SK-N-MC (cell line): ENCODE results near the gene METRN.

Source experiments
- DNase-seq: peaks from one replicate; pipeline ENCODE4 v3.0.0-alpha.2; 2011; ENCODE audit warnings: low read depth, low spot score
- H3K27ac ChIP-seq: fragments of 200-600 bp; sonication (generic); 2 replicates; pipeline ENCODE4 v1.5.1; 2016; ENCODE audit warnings: mixed run types
- H3K36me3 ChIP-seq: fragments of 200-600 bp; sonication (generic); 2 replicates; pipeline ENCODE4 v1.6.1; 2017; ENCODE audit warnings: antibody characterized with exemption, low read length, mixed read lengths; ENCODE audit not compliant: insufficient read depth
- H3K4me3 ChIP-seq: fragments of 200-600 bp; sonication (generic); 2 replicates; pipeline ENCODE4 v1.5.1; 2016
- H3K9ac ChIP-seq: fragments of 200-600 bp; sonication (generic); 2 replicates; pipeline ENCODE4 v1.8.0; 2017; ENCODE audit warnings: mixed run types, mixed read lengths; ENCODE audit not compliant: insufficient read length
- H3K9me3 ChIP-seq: fragments of 200-600 bp; sonication (generic); 2 replicates; pipeline ENCODE4 v1.6.1; 2017; ENCODE audit warnings: low read depth, mild to moderate bottlenecking, antibody characterized with exemption, low read length, moderate library complexity, mixed read lengths
- EZH2 ChIP-seq: fragments of 200-600 bp; sonication (generic); IDR thresholded peaks from one replicate; pipeline ENCODE4 v1.6.1; 2017; ENCODE audit warnings: antibody characterized with exemption
- FOXP2 ChIP-seq: optimal IDR thresholded peaks from 2 replicates; pipeline ENCODE3; 2011; ENCODE audit warnings: mild to moderate bottlenecking, moderate library complexity; ENCODE audit not compliant: insufficient read depth; ENCODE audit errors: extremely low read length, control extremely low read depth
- POLR2AphosphoS5 ChIP-seq: IDR thresholded peaks from 2 replicates; pipeline ENCODE4 v1.6.1; 2012; ENCODE audit warnings: mild to moderate bottlenecking, low read depth, low read length, borderline replicate concordance

The METRN gene

DNA sequence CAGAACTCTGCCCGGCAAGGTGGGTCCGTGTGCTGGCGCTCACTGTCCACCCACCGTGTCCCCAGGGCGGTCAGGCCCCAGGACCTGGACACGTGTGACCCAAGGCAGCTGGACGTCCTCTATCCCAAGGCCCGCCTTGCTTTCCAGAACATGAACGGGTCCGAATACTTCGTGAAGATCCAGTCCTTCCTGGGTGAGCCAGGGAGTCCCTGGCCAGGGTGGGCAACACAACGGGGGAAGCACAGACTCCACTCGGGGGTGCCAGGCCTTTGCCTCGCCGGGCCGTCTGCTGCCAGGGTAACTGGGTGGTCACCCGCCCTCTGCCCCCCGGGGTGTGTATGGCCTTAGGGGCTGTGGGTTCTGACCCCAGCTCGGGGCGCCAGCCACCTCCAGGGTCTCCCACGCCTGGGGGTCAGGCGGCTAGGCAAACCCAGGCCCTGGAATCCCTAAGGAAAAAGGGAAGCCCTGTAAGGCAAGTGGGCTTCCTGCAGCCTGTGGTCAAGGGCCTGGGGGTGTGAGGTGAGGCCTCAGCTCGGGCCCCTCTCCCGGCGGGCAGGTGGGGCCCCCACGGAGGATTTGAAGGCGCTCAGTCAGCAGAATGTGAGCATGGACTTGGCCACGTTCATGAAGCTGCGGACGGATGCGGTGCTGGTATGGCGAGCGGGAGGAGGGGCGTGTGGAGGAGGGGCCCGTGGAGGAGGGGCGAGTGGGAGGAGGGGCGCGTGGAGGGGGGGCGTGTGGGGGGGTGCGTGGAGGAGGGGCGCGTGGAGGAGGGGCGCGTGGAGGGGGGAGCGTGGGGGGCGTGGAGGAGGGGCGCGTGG is 52.1 kb downstream of the METRN start:
- Histone ChIP-seq H3K4me3 (no peak overlapping the region), H3K36me3 (no peaks in the 10 kb centered on the region), H3K9me3 (no peaks in the 10 kb centered on the region), H3K9ac (no peak overlapping the region), H3K27ac (no peak overlapping the region)
- DNase-seq, result no peak
- TF ChIP-seq EZH2 (no peak), FOXP2 (no peak), POLR2AphosphoS5 (no peak)

DNA sequence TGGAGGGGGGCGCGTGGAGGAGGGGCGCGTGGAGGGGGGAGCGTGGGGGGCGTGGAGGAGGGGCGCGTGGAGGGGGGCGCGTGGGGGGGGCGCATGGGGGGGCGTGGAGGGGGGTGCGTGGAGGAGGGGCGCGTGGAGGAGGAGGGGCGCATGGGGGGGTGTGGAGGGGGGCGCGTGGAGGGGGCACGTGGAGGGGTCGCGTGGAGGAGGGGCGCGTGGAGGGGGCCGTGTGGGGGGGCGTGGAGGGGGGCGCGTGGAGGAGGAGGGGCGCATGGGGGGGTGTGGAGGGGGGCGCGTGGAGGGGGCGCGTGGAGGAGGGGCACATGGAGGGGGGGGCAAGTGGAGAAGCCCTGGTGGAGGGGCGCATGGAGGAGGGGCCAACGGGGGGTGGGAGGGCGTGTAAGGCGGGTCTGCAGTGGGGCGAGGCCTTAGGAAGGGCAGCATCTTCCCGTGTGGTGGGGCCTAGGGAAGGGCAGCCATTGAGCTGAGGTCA is 52.9 kb downstream of the METRN start:
- TF ChIP-seq EZH2 (no peak), FOXP2 (no peak), POLR2AphosphoS5 (no peak)
- no peaks in the 10 kb centered on the region for H3K36me3 ChIP-seq
- DNase-seq, result no peak
- H3K9me3 ChIP-seq, result no peaks in the 10 kb centered on the region
- no peak overlapping the region for H3K27ac ChIP-seq
- H3K4me3 ChIP-seq, result no peak overlapping the region
- H3K9ac ChIP-seq, result no peak overlapping the region

DNA sequence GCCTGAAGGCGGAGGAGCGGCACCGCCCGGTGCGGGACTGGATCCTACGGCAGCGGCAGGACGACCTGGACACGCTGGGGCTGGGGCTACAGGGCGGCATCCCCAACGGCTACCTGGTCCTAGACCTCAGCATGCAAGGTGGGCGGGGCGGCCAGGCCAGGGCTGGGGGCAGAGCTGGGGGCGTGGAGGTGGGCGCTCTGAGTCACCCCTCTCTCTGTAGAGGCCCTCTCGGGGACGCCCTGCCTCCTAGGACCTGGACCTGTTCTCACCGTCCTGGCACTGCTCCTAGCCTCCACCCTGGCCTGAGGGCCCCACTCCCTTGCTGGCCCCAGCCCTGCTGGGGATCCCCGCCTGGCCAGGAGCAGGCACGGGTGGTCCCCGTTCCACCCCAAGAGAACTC is 53.5 kb downstream of the METRN start:
- no peaks in the 10 kb centered on the region for H3K9me3 ChIP-seq
- DNase-seq, result no peak
- H3K4me3 ChIP-seq, result no peak overlapping the region
- TF ChIP-seq EZH2, result no peak
- TF ChIP-seq FOXP2, result no peak
- no peak for TF ChIP-seq POLR2AphosphoS5
- H3K27ac ChIP-seq, result no peak overlapping the region
- H3K36me3 ChIP-seq, result no peaks in the 10 kb centered on the region
- no peak overlapping the region for H3K9ac ChIP-seq
